ENCODE results near the gene PIP5K1B. TPM values are rescaled to one million over a fixed set of nuclear protein-coding genes. Genes with fewer than 3 reads are reported as not detected.

Gene PIP5K1B
- total RNA-seq, 1 experiment from 2014 or later = 5.2 TPM

GRCh38 chr9:68913054-68913453 lies 208.0 kb downstream of the PIP5K1B start (continued):
- TF ChIP-seq ZNF425 (CRISPR knock-in tag; conservative IDR thresholded peaks at IDR 0.05) = no peak
- TF ChIP-seq ZNF121 (CRISPR knock-in tag; IDR thresholded peaks at IDR 0.05) = no peak
- TF ChIP-seq STAT6 (CRISPR knock-in tag; conservative IDR thresholded peaks at IDR 0.05; ENCODE audit: low read depth) = no peak
- TF ChIP-seq IRF2 (CRISPR knock-in tag; IDR thresholded peaks at IDR 0.05; ENCODE audit: borderline replicate concordance, low read depth) = no peak
- no peak for TF ChIP-seq ZBTB21 (CRISPR knock-in tag; IDR thresholded peaks at IDR 0.05; ENCODE audit: borderline replicate concordance)
- no peak for TF ChIP-seq PREB (CRISPR knock-in tag; IDR thresholded peaks at IDR 0.05; ENCODE audit: borderline replicate concordance)
- no peak for TF ChIP-seq CREB1 (CRISPR knock-in tag; IDR thresholded peaks at IDR 0.05)
- no peak for TF ChIP-seq ZNF317 (CRISPR knock-in tag; IDR thresholded peaks at IDR 0.05; ENCODE audit: borderline replicate concordance, low read depth)
- TF ChIP-seq ATF6 (CRISPR knock-in tag; IDR thresholded peaks at IDR 0.05) = no peak
- TF ChIP-seq MYBL2 (CRISPR knock-in tag; IDR thresholded peaks at IDR 0.05) = no peak
- no peak for TF ChIP-seq TEAD4 (CRISPR knock-in tag; IDR thresholded peaks at IDR 0.05)

GRCh38 chr9:68914751-68915150 lies 209.7 kb downstream of the PIP5K1B start:
- no peak overlapping the region for H3K4me3 Mint-ChIP-seq
- CTCF ChIA-PET = interaction anchor here (1.2 kb wide), 1 partner anchor 70 kb away, joined by 3 read pairs; no protein-coding TSS in a partner anchor
- POLR2A ChIA-PET = no interaction called here
- H3K36me3 Mint-ChIP-seq = 0 out of 2 replicates have a peak, but pooled peaks cover 3% of the 10 kb centered on the region
- no peaks in the 10 kb centered on the region; the same call in 1 of the 2 replicates for H3K27me3 Mint-ChIP-seq (ENCODE audit: low read depth)
- ATAC-seq = no peak
- no peaks in the 10 kb centered on the region for H3K9me3 Mint-ChIP-seq
- peaks cover 12% of the 10 kb centered on the region for H3K4me1 Mint-ChIP-seq
- no peak overlapping the region for H3K27ac Mint-ChIP-seq
- no peak for DNase-seq (ENCODE audit: low spot score)
- TF ChIP-seq TEAD4 (CRISPR knock-in tag; IDR thresholded peaks at IDR 0.05) (no peak), CDX4 (CRISPR knock-in tag; IDR thresholded peaks at IDR 0.05; ENCODE audit: borderline replicate concordance) (no peak), ARID4B (CRISPR knock-in tag; IDR thresholded peaks at IDR 0.05; ENCODE audit: borderline replicate concordance) (no peak), ZNF396 (CRISPR knock-in tag; IDR thresholded peaks at IDR 0.05; ENCODE audit: borderline replicate concordance) (no peak), MYBL2 (CRISPR knock-in tag; IDR thresholded peaks at IDR 0.05) (no peak), ERG (CRISPR knock-in tag; IDR thresholded peaks at IDR 0.05) (no peak), ZNF138 (CRISPR knock-in tag; conservative IDR thresholded peaks at IDR 0.05) (no peak), SMAD3 (CRISPR knock-in tag; IDR thresholded peaks at IDR 0.05; ENCODE audit: borderline replicate concordance) (no peak), JAZF1 (CRISPR knock-in tag; IDR thresholded peaks at IDR 0.05) (no peak), RELA (CRISPR knock-in tag; IDR thresholded peaks at IDR 0.05; ENCODE audit: borderline replicate concordance) (no peak), ATF1 (CRISPR knock-in tag; IDR thresholded peaks at IDR 0.05) (no peak), TP53 (CRISPR knock-in tag; IDR thresholded peaks at IDR 0.05) (no peak)

Measured in WTC11 (cell line).